SK-N-MC (cell line): ENCODE measurements around the gene TRIM43B.

Experiments used
- EZH2 ChIP-seq: fragments of 200-600 bp; sonication (generic); IDR thresholded peaks from one replicate; pipeline ENCODE4 v1.6.1; 2017; ENCODE audit warnings: antibody characterized with exemption
- FOXP2 ChIP-seq: optimal IDR thresholded peaks from 2 replicates; pipeline ENCODE3; 2011; ENCODE audit warnings: mild to moderate bottlenecking, moderate library complexity; ENCODE audit not compliant: insufficient read depth; ENCODE audit errors: extremely low read length, control extremely low read depth
- POLR2AphosphoS5 ChIP-seq: IDR thresholded peaks from 2 replicates; pipeline ENCODE4 v1.6.1; 2012; ENCODE audit warnings: mild to moderate bottlenecking, low read depth, low read length, borderline replicate concordance

DNA sequence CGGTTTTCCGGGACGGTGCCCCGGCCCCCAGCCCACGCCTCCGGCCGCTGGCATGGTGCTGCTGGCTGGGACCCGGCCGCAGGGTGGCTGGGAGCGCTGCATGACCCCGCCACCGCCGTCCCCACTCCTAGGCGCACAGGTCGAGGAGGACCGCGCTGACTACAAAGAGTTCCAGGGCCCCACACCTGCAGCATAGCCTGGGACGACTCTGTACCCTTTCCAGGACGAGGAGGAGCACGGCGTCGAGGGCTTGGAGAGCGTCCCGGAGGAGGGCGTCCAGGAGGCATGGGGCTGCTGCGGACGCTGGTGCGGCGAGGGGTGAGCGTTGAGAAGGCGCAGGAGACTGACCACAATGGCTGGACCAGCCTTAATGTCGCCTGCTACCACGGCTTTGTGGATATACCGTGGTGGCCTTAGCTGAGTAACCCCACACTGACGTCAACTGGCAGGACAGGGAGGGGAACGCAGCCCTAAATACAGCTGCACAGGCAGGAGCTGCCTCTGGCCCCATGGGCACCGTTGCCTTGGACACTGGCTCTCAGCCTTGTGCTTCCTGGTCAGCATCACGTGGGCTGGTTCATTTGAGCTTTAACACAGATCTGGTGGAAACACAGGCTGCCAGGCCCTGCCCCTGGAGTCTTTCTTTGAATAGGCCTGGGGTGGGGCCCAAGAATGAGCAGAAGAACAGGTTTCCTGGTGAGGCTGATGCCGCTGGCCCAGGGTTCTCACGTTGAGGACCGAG, 40.9 kb upstream of the TRIM43B start:
- TF ChIP-seq POLR2AphosphoS5 (no peak), EZH2 (no peak), FOXP2 (no peak)
